Trophoblast cell (in vitro differentiated cells and primary cell): ENCODE results near the gene C1QTNF8.
A peak's percentile ranks its signal among the peaks of the same experiment; 100 is the strongest.

Experiments used
- DNase-seq, 2 donors: peaks; one replicate each; pipeline ENCODE4 v3.0.0-alpha.2; 2016
- H2AFZ ChIP-seq: 2 replicates; pipeline ENCODE4 v1.6.1; 2013; ENCODE audit warnings: low read length, moderate library complexity, mild to moderate bottlenecking; ENCODE audit not compliant: insufficient read depth, poor library complexity
- H2AK5ac ChIP-seq: 2 replicates; pipeline ENCODE4 v1.6.1; 2013; ENCODE audit warnings: mild to moderate bottlenecking, low read length
- H2BK120ac ChIP-seq: 2 replicates; pipeline ENCODE4 v1.6.1; 2013; ENCODE audit warnings: low read length, mild to moderate bottlenecking, moderate library complexity; ENCODE audit not compliant: insufficient read depth, poor library complexity
- H2BK12ac ChIP-seq: 2 replicates; pipeline ENCODE4 v1.6.1; 2013; ENCODE audit warnings: mild to moderate bottlenecking, low read length, moderate library complexity
- H2BK5ac ChIP-seq: 2 replicates; pipeline ENCODE4 v1.6.1; 2013; ENCODE audit warnings: low read length, low read depth, moderate library complexity, mild to moderate bottlenecking; ENCODE audit not compliant: poor library complexity
- H3K14ac ChIP-seq: 2 replicates; pipeline ENCODE4 v1.6.1; 2013; ENCODE audit warnings: mild to moderate bottlenecking, low read length
- H3K18ac ChIP-seq: 2 replicates; pipeline ENCODE4 v1.6.1; 2013; ENCODE audit warnings: mild to moderate bottlenecking, low read length
- H3K23ac ChIP-seq: 2 replicates; pipeline ENCODE4 v1.6.1; 2013; ENCODE audit warnings: low read length
- H3K27ac ChIP-seq: 2 replicates; pipeline ENCODE4 v1.5.1; 2013; ENCODE audit warnings: low read depth, mild to moderate bottlenecking, inconsistent platforms, low read length, moderate library complexity
- H3K27me3 ChIP-seq: 2 replicates; pipeline ENCODE4 v1.6.1; 2013; ENCODE audit warnings: inconsistent platforms, mild to moderate bottlenecking, low read length, moderate library complexity; ENCODE audit not compliant: insufficient read depth
- H3K36me3 ChIP-seq, 2 experiments: 1 replicate in 1 of 2; 2 replicates in 1 of 2; pipeline ENCODE4 v1.6.1; 2013; ENCODE audit warnings: low read length in 2 of 2, mild to moderate bottlenecking in 2 of 2, moderate library complexity in 1 of 2; ENCODE audit not compliant: insufficient read depth in 2 of 2, control insufficient read depth in 1 of 2
- H3K4ac ChIP-seq: 2 replicates; pipeline ENCODE4 v1.6.1; 2013; ENCODE audit warnings: low read depth, mild to moderate bottlenecking, low read length, moderate library complexity
- H3K4me1 ChIP-seq, 2 experiments: 1 replicate in 1 of 2; 2 replicates in 1 of 2; pipeline ENCODE4 v1.6.1; 2013; ENCODE audit warnings: low read length in 2 of 2, mild to moderate bottlenecking in 2 of 2, moderate library complexity in 1 of 2; ENCODE audit not compliant: insufficient read depth in 2 of 2, control insufficient read depth in 1 of 2
- H3K4me2 ChIP-seq: 2 replicates; pipeline ENCODE4 v1.6.1; 2013; ENCODE audit warnings: inconsistent platforms, mild to moderate bottlenecking, low read length, moderate library complexity
- H3K4me3 ChIP-seq: 2 replicates; pipeline ENCODE4 v1.5.1; 2013; ENCODE audit warnings: mild to moderate bottlenecking, low read depth, low read length, inconsistent platforms
- H3K79me1 ChIP-seq: one replicate; pipeline ENCODE4 v1.6.1; 2013; ENCODE audit warnings: low read length
- H3K79me2 ChIP-seq: 2 replicates; pipeline ENCODE4 v1.6.1; 2013; ENCODE audit warnings: low read length, mild to moderate bottlenecking; ENCODE audit not compliant: control insufficient read depth, insufficient read depth, poor library complexity
- H3K9ac ChIP-seq: 2 replicates; pipeline ENCODE4 v1.6.1; 2013; ENCODE audit warnings: mild to moderate bottlenecking, low read length
- H3K9me3 ChIP-seq: 2 replicates; pipeline ENCODE4 v1.6.1; 2013; ENCODE audit warnings: low read depth, mild to moderate bottlenecking, control low read depth, inconsistent platforms, low read length; ENCODE audit not compliant: insufficient read depth
- H4K12ac ChIP-seq: 2 replicates; pipeline ENCODE4 v1.6.1; 2013; ENCODE audit warnings: low read depth, mild to moderate bottlenecking, low read length, moderate library complexity
- H4K8ac ChIP-seq: 2 replicates; pipeline ENCODE4 v1.6.1; 2013; ENCODE audit warnings: low read depth, mild to moderate bottlenecking, low read length, moderate library complexity
- H4K91ac ChIP-seq: one replicate; pipeline ENCODE4 v1.6.1; 2013; ENCODE audit warnings: low read depth, mild to moderate bottlenecking, low read length, moderate library complexity
- WGBS: extraction: QIAGEN DNeasy Blood & Tissue Kit; methylation state at CpG from one replicate; pipeline ENCODE4 v1.1.7; 2013; ENCODE audit warnings: missing lambda C conversion rate; ENCODE audit not compliant: insufficient read length, insufficient coverage; ENCODE audit errors: extremely low coverage; 5-methylcytosine and 5-hydroxymethylcytosine counted together

Gene C1QTNF8

GRCh38 chr16:1043881-1044451 lies 52.1 kb downstream of the C1QTNF8 start:
- H3K18ac ChIP-seq, result no peak overlapping the region
- H3K79me1 ChIP-seq, result no peaks in the 10 kb centered on the region
- no peak overlapping the region for H3K23ac ChIP-seq
- no peak overlapping the region for H2BK12ac ChIP-seq
- peaks cover 20% of the 10 kb centered on the region for H3K9me3 ChIP-seq
- WGBS, result no CpG with 5 or more reads among the region's 40 CpGs
- no peak overlapping the region for H3K9ac ChIP-seq
- no peak overlapping the region for H4K8ac ChIP-seq
- no peak overlapping the region for H2AK5ac ChIP-seq
- H3K4ac ChIP-seq, result no peak overlapping the region
- H3K4me2 ChIP-seq, result no peak overlapping the region
- H3K27me3 ChIP-seq, result no peaks in the 10 kb centered on the region
- no peak overlapping the region for H4K91ac ChIP-seq
- peaks cover 4 to 8% of the 10 kb centered on the region in 2 experiments for H3K4me1 ChIP-seq
- H3K14ac ChIP-seq, result no peak overlapping the region
- H3K4me3 ChIP-seq, result no peak overlapping the region
- H2BK5ac ChIP-seq, result no peak overlapping the region
- no peak overlapping the region for H3K27ac ChIP-seq
- H2BK120ac ChIP-seq, result no peak overlapping the region
- no peaks in the 10 kb centered on the region for H3K79me2 ChIP-seq
- no peaks in the 10 kb centered on the region for H3K36me3 ChIP-seq
- no peak overlapping the region for H2AFZ ChIP-seq
- no peak for DNase-seq
- H4K12ac ChIP-seq, result no peak overlapping the region

GRCh38 chr16:1042866-1043265 lies 53.2 kb downstream of the C1QTNF8 start:
- Histone ChIP-seq H3K79me2 (no peaks in the 10 kb centered on the region), H3K36me3 (no peaks in the 10 kb centered on the region), H3K18ac (no peak overlapping the region), H3K27me3 (no peaks in the 10 kb centered on the region), H4K91ac (no peak overlapping the region), H3K4ac (no peak overlapping the region), H3K14ac (no peak overlapping the region), H2BK5ac (no peak overlapping the region), H3K9me3 (peaks cover 22% of the 10 kb centered on the region), H2BK120ac (no peak overlapping the region), H2BK12ac (no peak overlapping the region), H3K4me2 (no peak overlapping the region), H2AFZ (no peak overlapping the region), H3K9ac (no peak overlapping the region), H4K8ac (no peak overlapping the region), H3K27ac (no peak overlapping the region), H3K4me1 (no peaks in the 10 kb centered on the region), H3K4me3 (no peak overlapping the region), H3K79me1 (no peaks in the 10 kb centered on the region), H4K12ac (no peak overlapping the region), H3K23ac (no peak overlapping the region), H2AK5ac (no peak overlapping the region)
- DNase-seq, result peak; percentile 40 to 81
- no CpG with 5 or more reads among the region's 19 CpGs for whole genome bisulfite sequencing

DNA sequence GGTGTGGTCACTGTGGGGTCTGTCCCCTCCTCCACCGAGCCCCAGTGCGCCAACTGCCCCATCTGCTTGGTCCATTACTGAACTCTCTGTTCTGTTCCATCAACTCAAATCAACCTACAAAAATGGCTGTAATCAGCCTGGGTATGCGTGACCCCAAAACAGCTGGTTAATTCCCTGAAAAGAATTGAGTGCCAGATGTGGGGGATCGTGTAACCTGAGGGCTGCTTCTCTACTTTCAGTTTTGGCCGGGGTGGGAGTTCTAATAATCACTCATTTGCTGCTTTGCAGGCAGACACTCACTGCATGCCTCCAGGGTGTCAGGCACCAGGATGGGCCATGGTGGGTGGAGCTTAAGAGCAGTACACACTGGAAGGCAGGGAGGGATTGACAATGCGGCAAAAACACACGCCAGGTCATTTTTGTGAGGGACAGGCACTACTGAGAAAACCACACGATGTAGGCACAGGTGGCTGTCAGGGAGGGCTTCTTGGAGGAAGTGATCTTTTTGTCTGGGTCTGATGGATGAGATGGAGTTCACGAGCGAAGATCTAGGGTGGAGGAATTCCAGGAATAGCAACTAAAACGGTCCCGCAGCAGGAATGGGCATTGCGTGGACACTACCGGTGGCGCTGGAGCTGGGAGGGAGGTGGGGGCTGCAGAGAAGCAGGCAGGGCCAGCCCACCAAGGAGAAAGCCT lies 53.8 kb downstream of the C1QTNF8 start:
- H3K4me1 ChIP-seq, result no peaks in the 10 kb centered on the region
- no peak overlapping the region for H2BK120ac ChIP-seq
- H3K4me2 ChIP-seq, result no peak overlapping the region
- peaks cover 22% of the 10 kb centered on the region for H3K9me3 ChIP-seq
- H3K4me3 ChIP-seq, result no peak overlapping the region
- peak in 1 of 2 donors; percentile 34 for DNase-seq
- no peak overlapping the region for H2AK5ac ChIP-seq
- no peak overlapping the region for H4K91ac ChIP-seq
- H4K12ac ChIP-seq, result no peak overlapping the region
- no peaks in the 10 kb centered on the region for H3K36me3 ChIP-seq
- H3K4ac ChIP-seq, result no peak overlapping the region
- no peaks in the 10 kb centered on the region for H3K79me2 ChIP-seq
- no peak overlapping the region for H3K9ac ChIP-seq
- no peak overlapping the region for H2BK5ac ChIP-seq
- no peak overlapping the region for H3K18ac ChIP-seq
- H3K79me1 ChIP-seq, result no peaks in the 10 kb centered on the region
- no peak overlapping the region for H4K8ac ChIP-seq
- H2BK12ac ChIP-seq, result no peak overlapping the region
- H3K14ac ChIP-seq, result no peak overlapping the region
- H3K27me3 ChIP-seq, result no peaks in the 10 kb centered on the region
- H3K23ac ChIP-seq, result no peak overlapping the region
- H2AFZ ChIP-seq, result no peak overlapping the region
- WGBS, result no CpG with 5 or more reads among the region's 15 CpGs
- no peak overlapping the region for H3K27ac ChIP-seq

DNA sequence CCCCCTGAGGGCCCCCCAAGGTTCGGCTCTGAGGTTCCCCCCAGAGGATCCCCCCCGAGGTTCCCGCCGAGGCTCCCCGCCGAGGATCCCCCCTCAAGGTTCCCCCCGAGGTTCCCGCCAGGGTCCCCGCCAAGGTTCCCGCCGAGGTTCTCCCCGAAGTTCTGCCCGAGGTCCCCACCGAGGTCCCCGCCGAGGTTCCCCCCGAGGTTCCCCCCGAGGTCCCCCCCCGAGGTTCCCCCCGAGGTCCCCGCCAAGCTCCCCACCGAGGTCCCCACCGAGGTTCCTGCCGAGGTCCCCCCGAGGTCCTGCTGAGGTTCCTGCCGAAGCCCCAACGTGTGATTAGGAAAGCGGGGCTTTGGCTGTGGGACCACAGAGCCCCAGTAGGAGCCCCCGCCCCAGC lies 55.7 kb downstream of the C1QTNF8 start:
- no peak overlapping the region for H2BK120ac ChIP-seq
- no peak overlapping the region for H3K4me3 ChIP-seq
- no peak overlapping the region for H2BK5ac ChIP-seq
- H3K36me3 ChIP-seq, result no peaks in the 10 kb centered on the region
- peaks cover 3 to 4% of the 10 kb centered on the region in 2 experiments for H3K4me1 ChIP-seq
- DNase-seq, result no peak
- H3K79me1 ChIP-seq, result no peaks in the 10 kb centered on the region
- H3K9me3 ChIP-seq, result peaks cover 21% of the 10 kb centered on the region
- no peaks in the 10 kb centered on the region for H3K27me3 ChIP-seq
- no peak overlapping the region for H4K91ac ChIP-seq
- H3K23ac ChIP-seq, result no peak overlapping the region
- no peak overlapping the region for H2BK12ac ChIP-seq
- no peaks in the 10 kb centered on the region for H3K79me2 ChIP-seq
- H3K4me2 ChIP-seq, result no peak overlapping the region
- H4K8ac ChIP-seq, result no peak overlapping the region
- H2AFZ ChIP-seq, result no peak overlapping the region
- no peak overlapping the region for H3K4ac ChIP-seq
- no peak overlapping the region for H3K14ac ChIP-seq
- H2AK5ac ChIP-seq, result no peak overlapping the region
- H3K18ac ChIP-seq, result no peak overlapping the region
- H3K27ac ChIP-seq, result no peak overlapping the region
- H4K12ac ChIP-seq, result no peak overlapping the region
- no CpG with 5 or more reads among the region's 29 CpGs for WGBS
- no peak overlapping the region for H3K9ac ChIP-seq
